Measurements from ENCODE around the gene AIFM3. TPM values are rescaled to one million over a fixed set of nuclear protein-coding genes. Genes with fewer than 3 reads are reported as not detected.

Gene AIFM3
- total and polyA plus RNA-seq, 4 donors = 0.38 to 1.1 (median 0.63) TPM

GRCh38 chr22:20992056-20992442 lies 25.0 kb downstream of the AIFM3 start:
- no peaks in the 10 kb centered on the region for H3K4me1 ChIP-seq (ENCODE audit: control insufficient read depth in 4 of 4, insufficient read depth in 4 of 4, low read length in 3 of 4)
- no peak for TF ChIP-seq GABPA (IDR thresholded peaks at IDR 0.05 in 1 of 2, conservative IDR thresholded peaks at IDR 0.05 in 1 of 2)
- TF ChIP-seq ZBTB33 (IDR thresholded peaks at IDR 0.05) = no peak
- no peak for TF ChIP-seq MAX (IDR thresholded peaks at IDR 0.05)
- no peak for TF ChIP-seq HNF4A (conservative IDR thresholded peaks at IDR 0.05)
- no peak for TF ChIP-seq JUND (IDR thresholded peaks at IDR 0.05)
- no peak for TF ChIP-seq FOXA1 (IDR thresholded peaks at IDR 0.05)
- H3K9ac ChIP-seq (ENCODE audit: low read depth in 1 of 2, low read length in 2 of 2) = no peak overlapping the region
- no peaks in the 10 kb centered on the region for H3K9me3 ChIP-seq (ENCODE audit: control insufficient read depth in 4 of 4, low read length in 3 of 4)
- no peaks in the 10 kb centered on the region for H3K27me3 ChIP-seq (ENCODE audit: control insufficient read depth in 4 of 4, insufficient read depth in 4 of 4, low read length in 3 of 4)
- WGBS = 96% methylated on average over 7 of the region's 7 CpGs
- no peak for DNase-seq (ENCODE audit: low spot score)
- H3K4me3 ChIP-seq (ENCODE audit: low read depth in 1 of 3, low read length in 3 of 3) = no peak overlapping the region
- H3K36me3 ChIP-seq (ENCODE audit: control insufficient read depth in 4 of 4, insufficient read depth in 3 of 4, low read depth in 1 of 4, low read length in 3 of 4) = peaks cover 8 to 48% (median 15%) of the 10 kb centered on the region in 4 donors
- no peak overlapping the region for H3K27ac ChIP-seq (ENCODE audit: low read depth in 1 of 2, low read length in 2 of 2)

GRCh38 chr22:20992456-20993303 lies 25.6 kb downstream of the AIFM3 start:
- no peak for DNase-seq (ENCODE audit: low spot score)

More at GRCh38 chr22:20992456-20993303, 25.6 kb downstream of the AIFM3 start:
- Histone ChIP-seq H3K9me3 (ENCODE audit: control insufficient read depth in 4 of 4, low read length in 3 of 4) (no peaks in the 10 kb centered on the region), H3K27me3 (ENCODE audit: control insufficient read depth in 4 of 4, insufficient read depth in 4 of 4, low read length in 3 of 4) (no peaks in the 10 kb centered on the region), H3K9ac (ENCODE audit: low read depth in 1 of 2, low read length in 2 of 2) (no peak overlapping the region), H3K4me1 (ENCODE audit: control insufficient read depth in 4 of 4, insufficient read depth in 4 of 4, low read length in 3 of 4) (no peaks in the 10 kb centered on the region), H3K27ac (ENCODE audit: low read depth in 1 of 2, low read length in 2 of 2) (no peak overlapping the region), H3K4me3 (ENCODE audit: low read depth in 1 of 3, low read length in 3 of 3) (no peak overlapping the region), H3K36me3 (ENCODE audit: control insufficient read depth in 4 of 4, insufficient read depth in 3 of 4, low read depth in 1 of 4, low read length in 3 of 4) (peaks cover 4 to 51% (median 15%) of the 10 kb centered on the region in 4 donors)
- 91% methylated on average over 21 of the region's 21 CpGs for WGBS
- TF ChIP-seq HNF4G (IDR thresholded peaks at IDR 0.05) = no peak
- TF ChIP-seq NR2F2 (IDR thresholded peaks at IDR 0.05) = no peak
- no peak for TF ChIP-seq FOXA2 (IDR thresholded peaks at IDR 0.05)
- TF ChIP-seq MAX (IDR thresholded peaks at IDR 0.05) = no peak
- no peak for TF ChIP-seq YY1 (IDR thresholded peaks at IDR 0.05)
- no peak for TF ChIP-seq RAD21 (IDR thresholded peaks at IDR 0.05)
- no peak for TF ChIP-seq RXRA (IDR thresholded peaks at IDR 0.05)
- no peak for TF ChIP-seq REST (IDR thresholded peaks at IDR 0.05)
- TF ChIP-seq JUND (IDR thresholded peaks at IDR 0.05) = no peak
- TF ChIP-seq TAF1 (conservative IDR thresholded peaks at IDR 0.05) = no peak
- TF ChIP-seq ZBTB33 (IDR thresholded peaks at IDR 0.05) = no peak
- TF ChIP-seq HNF4A (conservative IDR thresholded peaks at IDR 0.05) = no peak
- TF ChIP-seq GABPA (IDR thresholded peaks at IDR 0.05 in 1 of 2, conservative IDR thresholded peaks at IDR 0.05 in 1 of 2) = no peak
- TF ChIP-seq ATF3 (IDR thresholded peaks at IDR 0.05) = no peak
- TF ChIP-seq SP1 (IDR thresholded peaks at IDR 0.05) = no peak
- no peak for TF ChIP-seq FOXA1 (IDR thresholded peaks at IDR 0.05)
- TF ChIP-seq CTCF (IDR thresholded peaks at IDR 0.05; ENCODE audit: low read depth, low read length, missing input control) = no peak
- no peak for TF ChIP-seq EGR1 (IDR thresholded peaks at IDR 0.05; ENCODE audit: low read depth in 2 of 2)

Measured in liver (tissue), 9 donors.